PC-3 (cell line): Measurements from ENCODE around the gene CSNK1G2. TPM values are rescaled to one million over a fixed set of nuclear protein-coding genes. Genes with fewer than 3 reads are reported as not detected.

Experiments used
- ATAC-seq: fragments of 200-7000 bp; cut with Tn5 transposase; 2 replicates; pipeline ENCODE4 v1.9.1; 2020; ENCODE audit warnings: mild to moderate bottlenecking, moderate library complexity
- BruUV-seq: library from RNA; stranded (reverse); fragments of 400-500 nt; replicated peaks from 2 replicates; lab custom pipeline; 2021; lab: Mats Ljungman, UMichigan
- CTCF ChIA-PET: fragments of 300-600 bp; sonication (Branson Sonifier 250); formaldehyde crosslinking; loops from one replicate; lab custom pipeline; 2022; ENCODE audit warnings: antibody characterized with exemption; lab: Charles Lee
- POLR2A ChIA-PET: fragments of 300-600 bp; sonication (Branson Sonifier 250); formaldehyde crosslinking; loops from one replicate; lab custom pipeline; 2022; ENCODE audit warnings: antibody characterized with exemption; ENCODE audit not compliant: unreplicated experiment; lab: Charles Lee
- DNase-seq: peaks from one replicate; pipeline ENCODE4 v3.0.0-alpha.2; 2015
- H2AFZ ChIP-seq: fragments of 300-600 bp; sonication (generic); 2 replicates; pipeline ENCODE4 v1.6.0; 2016; ENCODE audit warnings: antibody characterized with exemption, low read length
- H3F3A ChIP-seq: fragments of 300-600 bp; sonication (generic); one replicate; pipeline ENCODE4 v1.6.0; 2017; ENCODE audit warnings: antibody characterized with exemption, low read length, control low read depth, mild to moderate bottlenecking; ENCODE audit not compliant: unreplicated experiment
- H3K27ac ChIP-seq: fragments of 300-600 bp; sonication (generic); 2 replicates; pipeline ENCODE4 v1.5.1; 2016; ENCODE audit warnings: mild to moderate bottlenecking, low read length
- H3K27me3 ChIP-seq: fragments of 300-600 bp; sonication (generic); 2 replicates; pipeline ENCODE4 v1.6.1; 2016; ENCODE audit warnings: low read length, mixed read lengths
- H3K36me3 ChIP-seq: fragments of 300-600 bp; sonication (generic); 2 replicates; pipeline ENCODE4 v1.6.1; 2016; ENCODE audit warnings: low read depth, mixed run types, low read length, mixed read lengths
- H3K4me1 ChIP-seq: fragments of 300-600 bp; sonication (generic); 2 replicates; pipeline ENCODE4 v1.5.1; 2016; ENCODE audit warnings: low read length; ENCODE audit not compliant: insufficient read depth
- H3K4me2 ChIP-seq: fragments of 300-600 bp; sonication (generic); 2 replicates; pipeline ENCODE4 v1.6.0; 2016; ENCODE audit warnings: low read length
- H3K4me3 ChIP-seq: fragments of 300-600 bp; sonication (generic); 2 replicates; pipeline ENCODE4 v1.5.1; 2016; ENCODE audit warnings: mild to moderate bottlenecking, low read length, mixed read lengths
- H3K79me2 ChIP-seq: fragments of 300-600 bp; sonication (generic); 2 replicates; pipeline ENCODE4 v1.6.1; 2017; ENCODE audit warnings: low read length, mixed read lengths
- H3K9ac ChIP-seq: fragments of 300-600 bp; sonication (generic); 2 replicates; pipeline ENCODE4 v1.6.0; 2016; ENCODE audit warnings: mild to moderate bottlenecking, low read length
- H3K9me2 ChIP-seq: fragments of 300-600 bp; sonication (generic); replicated peaks from 2 replicates; pipeline ENCODE4 v1.6.1; 2016; ENCODE audit warnings: mixed run types, low read length, mixed read lengths
- H3K9me3 ChIP-seq: fragments of 300-600 bp; sonication (generic); 2 replicates; pipeline ENCODE4 v1.6.1; 2016; ENCODE audit warnings: low read length, mixed read lengths
- H4K20me1 ChIP-seq: fragments of 300-600 bp; sonication (generic); 2 replicates; pipeline ENCODE4 v1.6.1; 2016; ENCODE audit warnings: low read length, mixed read lengths
- CTCF ChIP-seq: fragments of 300-600 bp; sonication (generic); conservative IDR thresholded peaks from 2 replicates; pipeline ENCODE4 v1.5.1; 2017; ENCODE audit warnings: antibody characterized with exemption, low read depth, mild to moderate bottlenecking, low read length
- EZH2 ChIP-seq: fragments of 300-600 bp; sonication (generic); IDR thresholded peaks from one replicate; pipeline ENCODE4 v1.6.1; 2017; ENCODE audit warnings: antibody characterized with exemption, mild to moderate bottlenecking, low read length; ENCODE audit not compliant: unreplicated experiment
- EZH2phosphoT487 ChIP-seq: fragments of 300-600 bp; sonication (generic); IDR thresholded peaks from 2 replicates; pipeline ENCODE4 v1.6.1; 2018; ENCODE audit warnings: mild to moderate bottlenecking, antibody characterized with exemption, low read length, borderline replicate concordance
- intact Hi-C: fragments of 100-400 bp; cut with micrococcal nuclease; formaldehyde crosslinking; loops from 2 replicates; pipeline ENCODE4 v1.9.0; 2023
- total RNA-seq: library from RNA; depleted of rRNA; stranded (reverse); fragments of >200 nt; gene quantifications from 2 replicates; pipeline ENCODE4 v1.2.3, GENCODE V29; 2014

CSNK1G2 gene
- total RNA-seq, 1 experiment from 2014 or later: 83.6 TPM

GRCh38 chr19:1968279-1969175 is 27.6 kb downstream of the CSNK1G2 start:
- H4K20me1 ChIP-seq: no peaks in the 10 kb centered on the region
- intact Hi-C loops: no loop called here
- H3K9me3 ChIP-seq: no peaks in the 10 kb centered on the region
- ATAC-seq (no peak), DNase-seq (no peak)
- no peaks in the 10 kb centered on the region for H3K9me2 ChIP-seq
- peaks cover 23% of the 10 kb centered on the region for H3K4me1 ChIP-seq
- POLR2A ChIA-PET: no interaction called here
- H3F3A ChIP-seq: no peaks in the 10 kb centered on the region
- BruUV-seq: no TSS peak
- H3K27ac ChIP-seq: no peak overlapping the region
- H3K9ac ChIP-seq: no peak overlapping the region
- TF ChIP-seq CTCF (no peak), EZH2phosphoT487 (no peak), EZH2 (no peak)
- H3K4me3 ChIP-seq: no peak overlapping the region
- peaks cover 18% of the 10 kb centered on the region for H3K79me2 ChIP-seq
- H3K4me2 ChIP-seq: no peak overlapping the region
- CTCF ChIA-PET: no interaction called here
- H3K27me3 ChIP-seq: no peaks in the 10 kb centered on the region
- no peak overlapping the region for H2AFZ ChIP-seq
- no peaks in the 10 kb centered on the region for H3K36me3 ChIP-seq

GRCh38 chr19:1969176-1970002 is 28.4 kb downstream of the CSNK1G2 start:
- peak overlapping the region; percentile 40 for H3K9ac ChIP-seq
- H2AFZ ChIP-seq: no peak overlapping the region
- peaks cover 23% of the 10 kb centered on the region for H3K4me1 ChIP-seq
- no peaks in the 10 kb centered on the region for H3K36me3 ChIP-seq
- H3K4me2 ChIP-seq: peak overlapping the region; percentile 50
- peak overlapping the region; percentile 87 for H3K27ac ChIP-seq
- H3K4me3 ChIP-seq: no peak overlapping the region
- H3K9me2 ChIP-seq: no peaks in the 10 kb centered on the region
- no peak for ATAC-seq
- CTCF ChIA-PET: no interaction called here
- no peak for DNase-seq
- no peaks in the 10 kb centered on the region for H3K27me3 ChIP-seq
- H4K20me1 ChIP-seq: no peaks in the 10 kb centered on the region
- H3K79me2 ChIP-seq: peaks cover 23% of the 10 kb centered on the region
- POLR2A ChIA-PET: no interaction called here
- H3K9me3 ChIP-seq: no peaks in the 10 kb centered on the region
- BruUV-seq: no TSS peak
- intact Hi-C loops: loop anchor here (5.0 kb wide), 1 partner anchor 37 kb away; no protein-coding TSS in a partner anchor
- TF ChIP-seq EZH2 (no peak), EZH2phosphoT487 (no peak), CTCF (no peak)
- no peaks in the 10 kb centered on the region for H3F3A ChIP-seq
